ENCODE measurements around the gene DDIAS. TPM values are rescaled to one million over a fixed set of nuclear protein-coding genes. Genes with fewer than 3 reads are reported as not detected.
"Not testable (repeated sequence)": the region's sequence is repeated elsewhere in the genome, so short reads cannot be mapped to it uniquely, and the experiment has no call there.

DDIAS gene
- total RNA-seq, 1 donor, result 14.3 TPM

DNA sequence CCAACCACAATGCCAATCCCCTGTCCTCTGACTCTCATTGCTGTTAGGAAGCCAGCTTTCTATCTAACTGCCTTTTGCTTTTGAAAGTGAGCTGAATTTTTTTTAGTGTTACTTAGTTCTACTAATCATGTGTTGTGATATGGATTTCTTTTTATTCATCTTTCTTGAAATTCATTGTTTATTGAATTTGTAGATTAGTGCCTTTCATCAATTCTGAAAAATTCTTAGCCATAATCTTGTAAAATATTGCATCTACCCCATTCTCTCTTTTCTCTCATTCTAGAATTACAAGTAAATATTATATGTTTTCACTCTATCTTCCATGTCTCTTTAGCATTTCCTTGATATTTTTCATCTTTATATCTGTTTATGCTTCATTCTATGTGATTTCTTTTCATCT, 47.8 kb downstream of the DDIAS start:
- H3K4me3 ChIP-seq (ENCODE audit: low read depth, low read length), result no peak overlapping the region
- TF ChIP-seq, protein P1, sequence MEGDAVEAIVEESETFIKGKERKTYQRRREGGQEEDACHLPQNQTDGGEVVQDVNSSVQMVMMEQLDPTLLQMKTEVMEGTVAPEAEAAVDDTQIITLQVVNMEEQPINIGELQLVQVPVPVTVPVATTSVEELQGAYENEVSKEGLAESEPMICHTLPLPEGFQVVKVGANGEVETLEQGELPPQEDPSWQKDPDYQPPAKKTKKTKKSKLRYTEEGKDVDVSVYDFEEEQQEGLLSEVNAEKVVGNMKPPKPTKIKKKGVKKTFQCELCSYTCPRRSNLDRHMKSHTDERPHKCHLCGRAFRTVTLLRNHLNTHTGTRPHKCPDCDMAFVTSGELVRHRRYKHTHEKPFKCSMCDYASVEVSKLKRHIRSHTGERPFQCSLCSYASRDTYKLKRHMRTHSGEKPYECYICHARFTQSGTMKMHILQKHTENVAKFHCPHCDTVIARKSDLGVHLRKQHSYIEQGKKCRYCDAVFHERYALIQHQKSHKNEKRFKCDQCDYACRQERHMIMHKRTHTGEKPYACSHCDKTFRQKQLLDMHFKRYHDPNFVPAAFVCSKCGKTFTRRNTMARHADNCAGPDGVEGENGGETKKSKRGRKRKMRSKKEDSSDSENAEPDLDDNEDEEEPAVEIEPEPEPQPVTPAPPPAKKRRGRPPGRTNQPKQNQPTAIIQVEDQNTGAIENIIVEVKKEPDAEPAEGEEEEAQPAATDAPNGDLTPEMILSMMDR (IDR thresholded peaks at IDR 0.05; ENCODE audit: insufficient read depth, low read length), result no peak
- no peak for DNase-seq (ENCODE audit: low read depth)

DNA sequence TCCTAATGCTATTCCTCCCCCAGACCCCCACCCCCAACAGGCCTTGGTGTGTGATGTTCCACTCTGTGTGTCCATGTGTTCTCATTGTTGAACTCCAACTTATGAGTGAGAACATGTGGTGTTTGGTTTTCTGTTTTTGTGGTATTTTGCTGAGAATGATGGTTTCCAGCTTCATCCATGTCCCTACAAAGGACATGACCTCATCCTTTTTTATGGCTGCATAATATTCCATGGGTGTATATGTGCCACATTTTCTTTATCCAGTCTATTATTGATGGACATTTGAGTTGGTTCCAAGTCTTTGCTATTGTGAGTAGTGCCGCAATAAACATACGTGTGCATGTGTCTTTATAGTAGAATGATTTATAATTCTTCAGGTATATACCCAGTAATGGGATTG, 49.0 kb downstream of the DDIAS start:
- not testable (repeated sequence) for DNase-seq (ENCODE audit: low read depth); H3K4me3 ChIP-seq (ENCODE audit: low read depth, low read length)

DNA sequence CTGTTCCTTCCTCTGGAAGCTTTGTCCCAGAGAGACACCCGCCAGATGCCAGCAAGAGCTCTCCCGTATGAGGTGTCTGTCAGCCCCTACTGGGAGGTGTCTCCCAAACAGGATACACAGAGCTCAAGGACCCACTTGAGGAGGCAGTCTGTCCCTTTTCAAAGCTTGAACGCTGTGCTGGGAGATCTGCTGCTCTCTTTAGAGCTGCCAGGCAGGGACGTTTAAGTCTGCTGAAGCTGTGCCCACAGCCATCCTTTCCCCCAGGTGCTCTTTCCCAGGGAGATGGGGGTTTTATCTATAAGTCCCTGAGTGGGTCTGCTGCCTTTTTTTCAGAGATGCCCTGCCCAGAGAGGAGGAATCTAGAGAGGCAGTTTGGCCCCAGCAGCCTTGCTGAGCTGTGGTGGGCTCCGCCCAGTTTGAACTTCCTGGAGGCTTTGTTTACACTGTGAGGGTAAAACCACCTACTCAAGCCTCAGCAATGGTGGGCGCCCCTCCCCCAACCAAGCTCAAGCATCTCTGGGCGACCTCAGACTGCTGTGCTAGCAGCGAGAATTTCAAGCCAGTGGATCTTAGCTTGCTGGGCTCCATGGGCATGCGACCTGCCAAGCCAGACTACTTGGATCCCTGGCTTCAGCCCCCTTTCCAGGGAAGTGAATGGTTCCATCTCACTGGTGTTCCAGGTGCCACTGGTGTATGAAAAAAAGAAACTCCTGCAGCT, 54.4 kb downstream of the DDIAS start:
- H3K4me3 ChIP-seq (ENCODE audit: low read depth, low read length); DNase-seq (ENCODE audit: low read depth): not testable (repeated sequence)

DNA sequence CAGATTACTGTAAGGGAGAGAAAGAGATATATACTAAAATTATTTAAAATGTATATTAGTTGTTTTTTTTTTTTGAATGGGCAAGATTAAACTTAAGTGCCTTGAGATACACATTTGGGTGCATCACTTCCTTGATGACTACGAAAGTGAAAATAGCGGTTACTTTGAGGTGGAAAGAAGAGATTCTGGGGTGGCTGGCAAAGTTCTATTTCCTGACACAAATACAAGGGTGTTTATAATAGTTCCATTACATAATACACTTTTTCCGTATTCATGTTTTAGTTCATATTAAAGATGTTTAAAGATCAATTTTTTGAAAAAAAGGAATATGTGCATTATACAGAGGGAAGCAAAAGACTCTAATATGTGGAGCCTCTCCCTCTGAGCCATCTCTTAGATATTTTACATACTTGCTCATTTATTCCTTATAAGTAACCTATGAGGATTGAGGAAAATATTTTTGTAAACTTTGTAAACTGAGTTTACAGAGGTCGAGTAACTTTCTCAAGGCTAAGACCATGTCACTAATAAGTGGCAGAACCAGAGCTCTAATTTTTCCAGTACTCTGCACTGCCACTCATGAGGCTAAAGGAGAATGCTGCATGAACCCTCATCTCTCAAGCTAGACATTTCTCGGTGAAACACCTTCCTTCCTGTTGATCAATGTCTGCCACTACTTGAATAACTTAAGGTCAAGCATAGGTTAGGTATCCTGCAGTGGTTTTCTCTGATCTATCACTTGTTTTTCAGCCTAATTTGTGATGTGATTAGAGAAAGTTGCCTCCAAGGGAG, 58.6 kb downstream of the DDIAS start:
- no peak for DNase-seq (ENCODE audit: low read depth)
- TF ChIP-seq, protein P1 (IDR thresholded peaks at IDR 0.05; ENCODE audit: insufficient read depth, low read length), result no peak

DNA sequence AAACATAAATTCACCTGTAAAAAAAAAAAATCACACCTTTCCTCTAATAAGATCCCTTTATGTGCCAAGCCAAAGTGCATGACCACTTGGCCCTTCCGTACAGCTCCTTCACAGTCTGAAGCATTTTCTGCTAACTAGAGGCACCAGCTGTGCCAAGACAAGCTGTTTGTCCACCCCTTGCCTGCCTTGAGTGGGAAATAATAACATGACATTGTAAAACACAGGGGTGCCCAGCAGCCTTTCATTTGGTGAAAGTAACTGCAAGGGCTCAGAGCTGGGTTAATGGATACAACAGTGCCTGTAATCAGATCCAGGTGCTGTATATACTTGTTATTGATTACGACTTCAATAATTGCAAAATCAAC, 59.2 kb downstream of the DDIAS start:
- H3K4me3 ChIP-seq (ENCODE audit: low read depth, low read length), result no peak overlapping the region
- TF ChIP-seq, protein P1 (IDR thresholded peaks at IDR 0.05; ENCODE audit: insufficient read depth, low read length), result no peak
- DNase-seq (ENCODE audit: low read depth), result no peak

More for the DNA sequence above, 58.6 kb downstream of the DDIAS start:
- no peak overlapping the region for H3K4me3 ChIP-seq (ENCODE audit: low read depth, low read length)

DNA sequence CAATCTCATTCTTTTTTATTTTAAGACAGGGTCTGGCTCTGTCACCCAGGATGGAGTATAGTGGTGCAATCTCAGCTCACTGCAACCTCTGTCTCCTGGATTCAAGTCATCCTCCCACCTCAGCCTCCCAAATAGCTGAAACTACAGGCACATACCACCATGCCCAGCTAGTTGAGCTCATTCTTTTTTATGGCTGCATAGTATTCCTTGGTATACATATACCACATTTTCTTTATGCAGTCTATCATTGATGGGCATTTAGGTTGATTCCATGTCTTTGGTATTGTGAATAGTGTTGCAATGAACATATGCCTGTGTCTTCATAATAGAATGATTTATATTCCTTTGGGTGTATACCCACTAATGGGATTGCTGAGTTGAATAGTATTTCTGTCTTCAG, 60.5 kb downstream of the DDIAS start:
- DNase-seq (ENCODE audit: low read depth); H3K4me3 ChIP-seq (ENCODE audit: low read depth, low read length): not testable (repeated sequence)

DNA sequence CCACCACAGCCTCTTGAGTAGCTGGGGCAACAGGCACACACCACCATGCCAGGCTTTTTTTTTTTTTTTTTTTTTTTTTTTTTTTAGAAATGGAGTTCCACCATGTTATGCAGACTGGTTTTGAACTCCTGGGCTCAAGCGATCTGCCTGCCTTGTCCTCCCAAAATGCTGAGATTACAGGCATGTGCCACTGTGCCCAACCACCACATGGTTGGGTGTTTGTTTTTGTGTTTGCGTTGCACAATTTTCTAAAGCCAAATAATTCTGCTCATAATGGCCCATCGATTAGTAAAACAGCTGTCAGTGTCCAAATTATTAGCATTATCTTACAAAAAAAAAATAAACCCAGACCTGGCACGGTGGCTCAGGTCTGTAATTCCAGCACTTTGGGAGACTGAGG, 65.8 kb downstream of the DDIAS start:
- no peak for DNase-seq (ENCODE audit: low read depth)
- H3K4me3 ChIP-seq (ENCODE audit: low read depth, low read length), result no peak overlapping the region
- TF ChIP-seq, protein P1 (IDR thresholded peaks at IDR 0.05; ENCODE audit: insufficient read depth, low read length), result no peak

DNA sequence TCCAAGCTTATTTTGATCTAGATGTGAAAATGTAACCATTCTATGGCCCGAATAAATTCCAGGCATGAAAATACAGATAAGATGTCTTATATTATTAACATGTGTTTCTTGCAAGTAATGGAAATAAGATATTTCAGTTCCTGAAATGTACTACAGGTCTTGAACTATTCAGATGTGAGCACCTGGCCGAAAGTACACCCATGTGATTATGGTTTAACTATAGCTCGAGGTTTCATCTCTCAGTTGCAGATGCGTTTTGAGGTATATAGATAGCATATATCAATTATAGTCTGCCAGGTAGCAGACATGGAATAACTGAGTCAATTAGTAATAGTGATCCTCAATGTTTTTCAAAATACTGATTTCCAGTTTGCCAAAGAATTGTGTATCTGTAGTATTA, 68.3 kb downstream of the DDIAS start:
- no peak for DNase-seq (ENCODE audit: low read depth)
- TF ChIP-seq, protein P1 (IDR thresholded peaks at IDR 0.05; ENCODE audit: insufficient read depth, low read length), result no peak
- H3K4me3 ChIP-seq (ENCODE audit: low read depth, low read length), result no peak overlapping the region

DNA sequence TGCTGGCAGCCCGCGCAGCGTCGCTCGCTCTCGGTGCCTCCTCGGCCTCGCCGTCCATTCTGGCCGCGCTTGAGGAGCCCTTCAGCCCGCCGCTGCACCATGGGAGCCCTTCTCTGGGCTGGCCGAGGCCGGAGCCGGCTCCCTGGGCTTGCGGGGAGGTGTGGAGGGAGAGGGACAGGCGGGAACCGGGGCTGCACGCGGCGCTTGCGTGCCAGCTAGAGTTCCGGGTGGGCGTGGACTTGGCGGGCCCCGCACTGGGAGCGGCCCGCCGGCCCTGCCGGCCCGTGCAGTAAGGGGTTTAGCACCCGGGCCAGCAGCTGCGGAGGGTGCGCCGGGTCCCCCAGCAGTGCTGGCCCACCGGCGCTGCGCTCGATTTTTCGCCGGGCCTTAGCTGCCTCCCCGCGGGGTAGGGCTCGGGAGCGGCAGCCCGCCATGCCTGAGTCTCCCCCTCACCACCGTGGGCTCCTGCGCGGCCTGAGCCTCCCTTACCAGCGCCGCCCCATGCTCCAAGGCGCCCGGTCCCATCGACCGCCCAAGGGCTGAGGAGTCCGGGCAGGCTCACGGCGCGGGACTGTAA, 69.1 kb downstream of the DDIAS start:
- not testable (repeated sequence) for H3K4me3 ChIP-seq (ENCODE audit: low read depth, low read length); DNase-seq (ENCODE audit: low read depth)

DNA sequence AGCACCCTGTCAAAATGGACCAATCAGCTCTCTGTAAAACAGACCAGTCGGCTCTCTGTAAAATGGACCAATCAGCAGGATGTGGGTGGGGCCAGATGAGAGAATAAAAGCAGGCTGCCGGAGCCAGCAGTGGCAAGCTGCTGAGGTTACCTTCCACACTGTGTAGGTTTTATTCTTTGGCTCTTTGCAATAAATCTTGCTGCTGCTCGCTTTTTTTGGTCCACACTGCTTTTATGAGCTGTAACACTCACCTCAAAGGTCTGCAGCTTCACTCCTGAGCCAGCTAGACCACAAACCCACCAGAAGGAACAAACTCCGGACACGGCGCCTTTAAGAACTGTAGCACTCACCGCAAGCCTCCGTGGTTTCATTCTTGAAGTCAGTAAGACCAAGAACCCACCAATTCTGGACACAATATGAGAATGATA, 70.0 kb downstream of the DDIAS start:
- DNase-seq (ENCODE audit: low read depth); H3K4me3 ChIP-seq (ENCODE audit: low read depth, low read length): not testable (repeated sequence)

All from fibroblast of the aortic adventitia (primary cell).